HG03520 (cell line): ENCODE data around the gene TFPT.

ENCODE experiments used
- ATAC-seq: cut with Tn5 transposase; IDR thresholded peaks from one replicate; pipeline ENCODE4 v1.9.1; 2021; ENCODE audit warnings: mild to moderate bottlenecking, moderate library complexity; ENCODE audit not compliant: unreplicated experiment

TFPT gene

GRCh38 chr19:54149021-54149812 is 33.8 kb upstream of the TFPT start:
- ATAC-seq = no peak

- no peak for ATAC-seq
Measured at GRCh38 chr19:54148158-54148557, 32.7 kb upstream of the TFPT start.

DNA sequence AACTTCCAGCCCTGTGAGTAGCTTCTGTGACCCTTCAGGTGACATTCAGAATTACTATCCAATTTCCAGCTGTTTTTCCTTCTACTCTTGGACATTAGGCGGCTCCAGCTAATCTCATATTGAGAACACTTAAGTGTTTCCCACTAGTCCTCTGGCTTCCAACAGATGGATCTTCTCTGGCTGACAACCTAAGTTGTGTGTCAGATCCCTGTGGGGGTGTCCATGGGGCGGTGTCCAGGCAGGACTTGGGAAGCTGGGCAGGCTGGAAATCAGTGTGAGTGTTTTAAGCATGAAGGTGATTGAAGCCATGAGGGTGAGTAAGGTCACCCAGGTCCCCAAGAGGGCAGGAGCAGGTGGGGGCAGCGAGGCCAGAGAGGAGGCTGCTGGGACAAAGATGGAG is 32.2 kb upstream of the TFPT start:
- ATAC-seq = no peak

DNA sequence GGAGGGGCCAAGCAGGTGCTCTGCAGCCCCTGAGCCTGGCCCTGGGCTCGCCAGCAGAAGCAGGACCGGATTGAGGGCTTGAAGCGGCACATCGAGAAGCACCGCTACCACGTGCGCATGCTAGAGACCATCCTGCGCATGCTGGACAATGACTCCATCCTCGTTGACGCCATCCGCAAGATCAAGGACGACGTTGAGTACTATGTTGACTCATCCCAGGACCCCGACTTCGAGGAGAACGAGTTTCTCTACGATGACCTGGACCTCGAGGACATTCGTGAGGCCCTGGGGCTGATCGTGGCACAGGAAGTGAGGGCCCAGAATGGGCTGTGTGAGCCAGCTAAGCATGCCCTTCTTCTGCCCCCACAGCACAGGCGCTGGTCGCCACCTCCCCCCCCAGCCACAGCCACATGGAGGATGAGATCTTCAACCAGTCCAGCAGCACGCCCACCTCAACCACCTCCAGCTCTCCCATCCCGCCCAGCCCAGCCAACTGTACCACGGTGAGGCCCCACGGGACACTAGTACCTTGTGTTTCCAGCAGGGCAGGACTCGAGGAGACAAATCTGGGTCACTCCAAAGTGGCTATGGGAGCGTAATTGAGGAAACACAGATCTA is 30.2 kb upstream of the TFPT start:
- ATAC-seq = no peak

DNA sequence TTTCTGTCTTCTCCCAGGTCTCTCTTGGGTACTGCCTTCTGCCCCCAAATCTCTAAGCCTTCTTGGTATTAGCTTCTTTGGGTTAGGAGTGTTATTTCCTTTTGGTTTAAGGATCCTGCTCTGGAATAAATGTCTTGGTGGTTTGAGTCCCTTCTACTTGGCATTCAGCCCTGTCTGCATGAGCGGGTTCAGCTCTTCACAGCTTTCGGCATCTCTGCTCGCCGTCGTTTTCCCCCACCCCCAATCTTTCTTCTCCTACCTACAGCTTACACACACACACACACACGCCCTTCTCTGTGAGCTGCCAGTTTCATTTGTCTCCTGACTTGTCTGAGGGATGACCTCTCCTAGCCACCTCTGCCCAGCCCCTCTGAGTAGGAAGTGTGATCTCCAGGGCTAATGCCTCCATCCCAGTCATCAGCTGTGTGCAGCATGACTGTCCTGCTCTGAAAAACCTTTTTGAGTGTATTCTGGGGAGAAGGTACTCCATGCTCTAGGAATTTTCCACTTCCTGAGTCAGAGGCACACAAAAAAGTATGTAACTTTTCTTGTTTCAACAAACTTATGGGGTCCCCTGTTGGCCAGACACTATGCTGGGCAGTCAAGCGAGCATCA is 26.8 kb upstream of the TFPT start:
- no peak for ATAC-seq

GRCh38 chr19:54141356-54141755 is 25.9 kb upstream of the TFPT start:
- no peak for ATAC-seq

DNA sequence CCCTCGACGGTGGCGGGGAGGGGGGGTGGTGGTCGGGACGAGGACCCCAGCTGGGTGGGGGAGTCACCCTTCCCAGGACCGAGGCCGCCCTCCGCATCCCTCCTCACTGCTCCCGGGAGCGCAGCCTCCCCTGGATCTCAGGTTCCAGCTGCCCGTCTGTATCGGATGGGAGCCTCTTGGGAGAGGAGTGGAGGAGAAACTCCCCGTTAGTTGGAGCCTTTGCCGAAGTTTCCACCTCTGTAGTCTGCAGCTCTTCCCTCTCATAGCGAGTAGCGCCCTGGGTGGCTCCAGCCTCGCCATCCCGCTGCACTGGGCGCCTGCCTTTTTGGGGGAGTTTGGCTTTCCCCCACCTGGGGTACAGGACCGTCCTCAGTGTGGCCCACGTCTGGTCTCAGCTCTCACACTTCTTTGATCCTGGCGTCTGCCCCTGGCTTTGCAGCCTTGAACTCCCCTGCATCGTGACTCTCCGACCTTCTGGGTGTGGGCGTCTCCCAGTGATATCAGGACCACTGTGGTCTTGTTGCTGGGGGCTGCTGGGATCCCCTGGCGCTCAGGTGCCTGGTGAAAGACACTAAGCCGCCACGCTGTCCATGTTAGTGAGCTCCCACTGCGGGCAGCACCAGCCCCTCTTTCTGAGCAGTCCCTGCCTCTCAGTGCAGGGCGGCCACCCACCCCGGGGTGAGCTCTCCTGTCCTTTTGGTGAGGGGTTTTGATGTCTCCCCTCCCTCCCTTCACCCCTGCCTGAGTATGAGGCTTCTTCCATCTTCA is 23.2 kb upstream of the TFPT start:
- ATAC-seq = no peak

GRCh38 chr19:54137699-54138488 is 22.4 kb upstream of the TFPT start, which contains the start of gene CNOT3:
Gene CNOT3 (plus strand): TSS chr19:54137762. CDS start chr19:54142979, 5,217 bp downstream.
- ATAC-seq = no peak

DNA sequence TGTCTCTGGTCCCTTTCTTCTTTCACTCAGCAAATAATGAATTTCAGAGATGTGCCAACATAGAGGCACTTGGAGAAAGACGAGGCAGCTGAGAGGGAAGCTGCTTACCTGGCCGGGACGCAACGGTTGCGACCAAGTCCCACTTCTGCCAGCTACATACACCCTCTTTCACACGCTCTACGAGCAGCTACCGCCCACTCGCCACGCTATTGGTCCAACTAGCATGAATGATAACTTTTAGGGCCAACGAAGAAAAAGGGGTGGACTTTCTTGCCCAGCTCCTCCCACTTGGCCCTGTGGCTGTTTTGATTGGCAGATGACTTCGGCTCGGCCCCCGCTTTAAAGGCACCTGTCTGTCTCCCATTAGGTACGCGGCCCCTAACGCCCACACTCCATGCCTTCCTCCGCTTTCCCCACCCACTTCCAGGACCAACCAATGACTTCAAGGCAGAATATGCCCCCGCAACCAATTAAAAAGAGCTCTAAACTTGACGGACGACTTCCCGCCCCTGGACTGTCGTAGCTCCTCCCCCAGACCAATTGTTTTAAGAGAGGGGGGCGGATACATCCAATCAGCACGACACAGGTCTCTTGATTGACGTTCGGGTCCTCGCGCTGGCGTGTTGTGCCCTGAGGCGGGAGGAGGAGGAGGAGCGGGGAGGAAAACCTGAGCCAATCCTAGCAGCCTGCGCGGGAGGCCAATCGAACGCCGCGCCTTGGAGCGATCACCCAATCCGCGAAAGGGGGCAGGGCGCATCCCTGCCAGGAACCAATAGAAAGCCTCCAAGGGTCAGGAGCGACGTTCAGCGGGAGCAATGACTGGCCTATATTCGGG is 21.6 kb upstream of the TFPT start:
- peak; percentile 75 for ATAC-seq

GRCh38 chr19:54136086-54136863 is 20.8 kb upstream of the TFPT start:
- ATAC-seq = no peak

GRCh38 chr19:54133957-54134590 is 18.6 kb upstream of the TFPT start:
- ATAC-seq = no peak

GRCh38 chr19:54133312-54133956 is 18.0 kb upstream of the TFPT start:
- ATAC-seq = no peak

- no peak for ATAC-seq
Measured at GRCh38 chr19:54129617-54129996, 14.2 kb upstream of the TFPT start.

- no peak for ATAC-seq
Measured at GRCh38 chr19:54128796-54129616, 13.5 kb upstream of the TFPT start.

GRCh38 chr19:54128441-54128725 is 12.9 kb upstream of the TFPT start:
- no peak for ATAC-seq

DNA sequence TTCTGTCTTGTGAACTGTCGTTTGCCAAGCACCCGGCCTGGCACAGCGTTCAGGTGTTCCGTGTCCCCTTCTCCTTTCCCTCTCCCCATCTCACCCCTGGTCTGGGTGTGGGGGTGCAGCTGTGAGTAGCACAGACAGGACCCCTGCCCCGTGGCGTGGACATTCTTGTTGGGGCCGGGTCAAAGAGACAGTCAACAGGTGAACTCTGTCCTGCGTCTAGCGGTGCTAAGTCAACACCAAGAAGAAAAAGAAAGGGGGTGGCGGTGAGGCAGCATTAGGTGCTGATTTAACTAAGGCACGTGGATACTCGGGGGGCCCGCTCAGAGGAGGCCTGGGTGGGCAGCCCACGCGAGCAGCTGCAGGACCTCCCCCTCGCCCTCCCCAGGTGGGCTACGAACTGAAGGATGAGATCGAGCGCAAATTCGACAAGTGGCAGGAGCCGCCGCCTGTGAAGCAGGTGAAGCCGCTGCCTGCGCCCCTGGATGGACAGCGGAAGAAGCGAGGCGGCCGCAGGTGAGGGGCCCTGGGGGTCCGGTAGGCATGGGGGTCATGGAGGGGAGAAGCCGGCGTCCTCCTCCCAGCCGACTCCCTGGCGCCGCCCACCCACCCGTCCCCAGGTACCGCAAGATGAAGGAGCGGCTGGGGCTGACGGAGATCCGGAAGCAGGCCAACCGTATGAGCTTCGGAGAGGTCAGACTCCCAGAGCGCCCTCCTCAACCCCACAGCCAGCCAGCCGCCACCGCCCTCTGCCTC is 12.4 kb upstream of the TFPT start:
- no peak for ATAC-seq

- no peak for ATAC-seq
Measured at GRCh38 chr19:54125713-54126112, 10.3 kb upstream of the TFPT start.
